ENCODE results near the gene ITGB7. TPM values are rescaled to one million over a fixed set of nuclear protein-coding genes. Genes with fewer than 3 reads are reported as not detected.

The ITGB7 gene
- total RNA-seq, 1 experiment from 2014 or later: 0.90 TPM

GRCh38 chr12:53171725-53172329 lies 35.2 kb downstream of the ITGB7 start (continued):
- no peak for TF ChIP-seq PRDM15 (CRISPR knock-in tag; IDR thresholded peaks at IDR 0.05)
- no peak for TF ChIP-seq KAT7 (CRISPR knock-in tag; IDR thresholded peaks at IDR 0.05; ENCODE audit: borderline replicate concordance)
- TF ChIP-seq ZBTB21 (CRISPR knock-in tag; IDR thresholded peaks at IDR 0.05; ENCODE audit: borderline replicate concordance): no peak
- no peak for TF ChIP-seq FOXP1 (CRISPR knock-in tag; IDR thresholded peaks at IDR 0.05; ENCODE audit: borderline replicate concordance)

- DNase-seq (ENCODE audit: low spot score): no peak
- Mint-ChIP-seq H3K4me3 (no peak overlapping the region), H3K27me3 (ENCODE audit: low read depth) (peaks cover 92% of the 10 kb centered on the region), H3K36me3 (no peaks in the 10 kb centered on the region), H3K4me1 (peaks cover 17% of the 10 kb centered on the region), H3K9me3 (no peaks in the 10 kb centered on the region), H3K27ac (no peak overlapping the region)
- CTCF ChIA-PET: interaction anchor here (0.6 to 4.5 kb wide), 8 partner anchors 9 to 150 kb away, joined by 3 to 62 read pairs (median 5); partner anchors contain the start of genes AAAS, CSAD and ZNF740
- TF ChIP-seq STAT6 (CRISPR knock-in tag; conservative IDR thresholded peaks at IDR 0.05; ENCODE audit: low read depth): no peak
- ATAC-seq: no peak
- POLR2A ChIA-PET: interaction anchor here (0.6 kb wide), 1 partner anchor 9 kb away, joined by 3 read pairs; the partner anchor contains the start of gene ZNF740
These were observed 36.0 kb downstream of the ITGB7 start for GRCh38 chr12:53170876-53171724.

GRCh38 chr12:53170215-53170614 lies 36.8 kb downstream of the ITGB7 start:
- no peak overlapping the region for H3K27ac Mint-ChIP-seq
- CTCF ChIA-PET: interaction anchor here (0.6 to 2.2 kb wide), 7 partner anchors 10 to 151 kb away, joined by 3 to 12 read pairs (median 3); partner anchors contain the start of genes AAAS, CSAD and ZNF740
- H3K4me3 Mint-ChIP-seq: no peak overlapping the region
- peaks cover 9% of the 10 kb centered on the region for H3K4me1 Mint-ChIP-seq
- no peak for DNase-seq (ENCODE audit: low spot score)
- H3K36me3 Mint-ChIP-seq: no peaks in the 10 kb centered on the region
- POLR2A ChIA-PET: interaction anchor here (0.6 kb wide), 1 partner anchor 10 kb away, joined by 3 read pairs; the partner anchor contains the start of gene ZNF740
- no peak for TF ChIP-seq CDX4 (CRISPR knock-in tag; IDR thresholded peaks at IDR 0.05; ENCODE audit: borderline replicate concordance)
- TF ChIP-seq SOX15 (CRISPR knock-in tag; IDR thresholded peaks at IDR 0.05): no peak
- no peak for TF ChIP-seq ERG (CRISPR knock-in tag; IDR thresholded peaks at IDR 0.05)
- TF ChIP-seq AR (CRISPR knock-in tag; IDR thresholded peaks at IDR 0.05): no peak
- no peak for TF ChIP-seq ZNF121 (CRISPR knock-in tag; IDR thresholded peaks at IDR 0.05)
- TF ChIP-seq CBFB (CRISPR knock-in tag; IDR thresholded peaks at IDR 0.05; ENCODE audit: low read depth): no peak
- TF ChIP-seq JAZF1 (CRISPR knock-in tag; IDR thresholded peaks at IDR 0.05): no peak
- no peak for TF ChIP-seq ATF1 (CRISPR knock-in tag; IDR thresholded peaks at IDR 0.05)
- no peak for TF ChIP-seq ZNF423 (CRISPR knock-in tag; IDR thresholded peaks at IDR 0.05)
- TF ChIP-seq MYBL2 (CRISPR knock-in tag; IDR thresholded peaks at IDR 0.05): no peak
- ATAC-seq: no peak
- peaks cover 91% of the 10 kb centered on the region for H3K27me3 Mint-ChIP-seq (ENCODE audit: low read depth)
- no peaks in the 10 kb centered on the region for H3K9me3 Mint-ChIP-seq

Measured in WTC11 (cell line).